ENCODE measurements around the gene TAB2. TPM values are rescaled to one million over a fixed set of nuclear protein-coding genes. Genes with fewer than 3 reads are reported as not detected.

Gene TAB2
- total RNA-seq, 1 donor from 2014 or later, result 20.5 TPM

DNA sequence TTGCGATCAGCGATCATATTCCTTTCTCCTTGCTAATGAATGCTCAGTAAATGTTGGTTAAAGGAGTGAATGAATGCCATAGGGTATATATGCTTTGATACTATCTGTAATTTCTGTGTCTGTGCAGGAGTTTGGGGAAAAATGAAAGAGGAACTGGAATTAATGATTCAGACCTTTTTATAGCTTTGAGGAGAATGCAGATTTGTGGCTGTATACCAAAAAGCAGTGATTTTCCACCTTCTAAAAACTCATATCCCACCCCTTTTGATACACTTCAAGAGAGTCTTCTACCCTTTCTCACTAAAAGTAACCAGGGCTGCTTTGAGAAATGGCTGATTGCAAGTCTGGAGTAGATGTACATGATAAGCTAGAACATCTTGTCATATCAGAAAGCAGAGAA, 56.0 kb downstream of the TAB2 start:
- no peak for FAIRE-seq

DNA sequence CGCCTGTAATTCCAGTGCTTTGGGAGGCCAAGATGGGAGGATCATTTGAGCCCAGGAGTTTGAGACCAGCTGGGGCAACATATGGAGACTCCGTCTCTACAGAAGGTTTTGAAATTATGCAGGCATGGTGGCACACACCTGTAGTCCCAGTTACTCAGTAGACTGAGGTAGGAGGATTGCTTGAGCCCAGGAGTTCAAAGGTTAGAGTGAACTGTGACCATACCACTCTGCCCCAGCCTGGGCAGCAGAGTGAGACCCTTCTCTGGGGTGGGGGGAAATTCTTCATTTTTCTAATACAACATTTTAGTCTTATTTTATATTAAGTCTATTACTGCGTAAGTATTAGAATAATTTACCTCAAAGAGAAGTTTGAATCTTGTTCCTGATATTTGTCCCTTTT, 62.5 kb downstream of the TAB2 start:
- TF ChIP-seq, protein P1, sequence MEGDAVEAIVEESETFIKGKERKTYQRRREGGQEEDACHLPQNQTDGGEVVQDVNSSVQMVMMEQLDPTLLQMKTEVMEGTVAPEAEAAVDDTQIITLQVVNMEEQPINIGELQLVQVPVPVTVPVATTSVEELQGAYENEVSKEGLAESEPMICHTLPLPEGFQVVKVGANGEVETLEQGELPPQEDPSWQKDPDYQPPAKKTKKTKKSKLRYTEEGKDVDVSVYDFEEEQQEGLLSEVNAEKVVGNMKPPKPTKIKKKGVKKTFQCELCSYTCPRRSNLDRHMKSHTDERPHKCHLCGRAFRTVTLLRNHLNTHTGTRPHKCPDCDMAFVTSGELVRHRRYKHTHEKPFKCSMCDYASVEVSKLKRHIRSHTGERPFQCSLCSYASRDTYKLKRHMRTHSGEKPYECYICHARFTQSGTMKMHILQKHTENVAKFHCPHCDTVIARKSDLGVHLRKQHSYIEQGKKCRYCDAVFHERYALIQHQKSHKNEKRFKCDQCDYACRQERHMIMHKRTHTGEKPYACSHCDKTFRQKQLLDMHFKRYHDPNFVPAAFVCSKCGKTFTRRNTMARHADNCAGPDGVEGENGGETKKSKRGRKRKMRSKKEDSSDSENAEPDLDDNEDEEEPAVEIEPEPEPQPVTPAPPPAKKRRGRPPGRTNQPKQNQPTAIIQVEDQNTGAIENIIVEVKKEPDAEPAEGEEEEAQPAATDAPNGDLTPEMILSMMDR (IDR thresholded peaks at IDR 0.05; ENCODE audit: insufficient read depth, low read length, severe bottlenecking), result no peak
- Histone ChIP-seq H3K27me3 (ENCODE audit: control insufficient read depth, insufficient read depth, low read length) (no peaks in the 10 kb centered on the region), H3K4me3 (ENCODE audit: low read depth, low read length) (no peak overlapping the region), H3K36me3 (ENCODE audit: control insufficient read depth, insufficient read depth, low read length) (peaks cover 10% of the 10 kb centered on the region)
- no peak for FAIRE-seq
- DNase-seq (ENCODE audit: low read depth), result no peak

More for the DNA sequence above, 56.0 kb downstream of the TAB2 start:
- Histone ChIP-seq H3K4me3 (ENCODE audit: low read depth, low read length) (no peak overlapping the region), H3K27me3 (ENCODE audit: control insufficient read depth, insufficient read depth, low read length) (no peaks in the 10 kb centered on the region), H3K36me3 (ENCODE audit: control insufficient read depth, insufficient read depth, low read length) (peaks cover 4% of the 10 kb centered on the region)
- TF ChIP-seq, protein P1 (IDR thresholded peaks at IDR 0.05; ENCODE audit: insufficient read depth, low read length, severe bottlenecking), result no peak
- DNase-seq (ENCODE audit: low read depth), result no peak

DNA sequence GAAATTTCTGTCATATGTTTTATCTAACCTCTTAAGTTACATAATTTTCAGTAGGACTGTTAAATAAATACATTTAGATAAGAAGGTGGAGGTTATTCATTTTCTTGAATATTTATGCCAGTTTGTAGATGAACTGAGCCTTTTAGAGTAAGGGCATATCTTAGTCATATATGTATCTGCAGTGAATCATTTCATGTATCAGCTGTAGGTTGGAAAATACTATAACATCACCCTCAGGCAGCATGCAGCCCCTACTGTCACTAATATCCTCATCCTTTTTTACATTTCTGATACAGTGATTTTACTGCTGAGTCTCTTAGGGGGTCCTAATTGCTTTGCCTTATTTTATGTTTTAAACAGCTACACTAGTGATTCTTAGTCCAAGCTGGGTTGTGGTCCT, 63.0 kb downstream of the TAB2 start:
- Histone ChIP-seq H3K36me3 (ENCODE audit: control insufficient read depth, insufficient read depth, low read length) (peaks cover 10% of the 10 kb centered on the region), H3K27me3 (ENCODE audit: control insufficient read depth, insufficient read depth, low read length) (no peaks in the 10 kb centered on the region), H3K4me3 (ENCODE audit: low read depth, low read length) (no peak overlapping the region)
- DNase-seq (ENCODE audit: low read depth) (peak; percentile 33), FAIRE-seq (no peak)
- TF ChIP-seq, protein P1 (IDR thresholded peaks at IDR 0.05; ENCODE audit: insufficient read depth, low read length, severe bottlenecking), result no peak

DNA sequence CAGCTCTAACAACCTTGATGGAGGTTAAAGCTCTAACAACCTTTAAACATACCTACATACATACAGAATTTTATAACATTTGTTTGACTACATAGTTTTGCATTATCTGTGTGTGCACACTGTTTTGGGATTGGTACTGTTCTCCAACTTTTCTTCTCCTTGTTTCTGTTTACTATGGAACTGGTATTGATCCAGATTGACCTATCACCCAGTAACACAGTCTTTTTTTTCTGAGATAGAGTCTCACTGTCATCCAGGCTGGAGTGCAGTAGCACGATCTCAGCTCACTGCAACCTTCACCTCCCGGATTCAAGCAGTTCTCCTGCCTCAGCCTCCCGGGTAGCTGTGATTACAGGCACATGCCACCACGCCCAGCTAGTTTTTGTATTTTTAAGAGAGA, 65.9 kb downstream of the TAB2 start:
- DNase-seq (ENCODE audit: low read depth), result no peak
- peaks cover 6% of the 10 kb centered on the region for H3K36me3 ChIP-seq (ENCODE audit: control insufficient read depth, insufficient read depth, low read length)
- no peak overlapping the region for H3K4me3 ChIP-seq (ENCODE audit: low read depth, low read length)
- TF ChIP-seq, protein P1 (IDR thresholded peaks at IDR 0.05; ENCODE audit: insufficient read depth, low read length, severe bottlenecking), result no peak
- FAIRE-seq, result no peak
- no peaks in the 10 kb centered on the region for H3K27me3 ChIP-seq (ENCODE audit: control insufficient read depth, insufficient read depth, low read length)

DNA sequence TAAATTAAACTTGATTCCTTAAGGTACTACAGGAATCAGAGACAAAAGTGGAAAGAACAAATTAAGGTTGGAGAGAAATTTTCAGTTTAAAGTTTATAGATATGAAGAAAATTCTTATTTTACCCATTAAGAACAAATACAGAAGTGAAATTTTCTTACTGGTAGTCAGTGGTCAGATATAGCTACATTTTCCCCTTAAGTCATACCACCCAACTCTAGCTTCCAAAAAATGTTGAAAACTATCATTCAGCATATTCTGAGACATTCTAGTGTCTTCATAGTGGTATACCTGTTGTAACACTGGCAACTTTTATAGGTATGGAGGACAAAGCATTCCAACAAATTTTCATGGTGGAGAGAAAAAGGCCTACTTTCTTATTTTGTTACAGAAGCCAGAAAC, 67.0 kb downstream of the TAB2 start:
- TF ChIP-seq, protein P1 (IDR thresholded peaks at IDR 0.05; ENCODE audit: insufficient read depth, low read length, severe bottlenecking), result no peak

DNA sequence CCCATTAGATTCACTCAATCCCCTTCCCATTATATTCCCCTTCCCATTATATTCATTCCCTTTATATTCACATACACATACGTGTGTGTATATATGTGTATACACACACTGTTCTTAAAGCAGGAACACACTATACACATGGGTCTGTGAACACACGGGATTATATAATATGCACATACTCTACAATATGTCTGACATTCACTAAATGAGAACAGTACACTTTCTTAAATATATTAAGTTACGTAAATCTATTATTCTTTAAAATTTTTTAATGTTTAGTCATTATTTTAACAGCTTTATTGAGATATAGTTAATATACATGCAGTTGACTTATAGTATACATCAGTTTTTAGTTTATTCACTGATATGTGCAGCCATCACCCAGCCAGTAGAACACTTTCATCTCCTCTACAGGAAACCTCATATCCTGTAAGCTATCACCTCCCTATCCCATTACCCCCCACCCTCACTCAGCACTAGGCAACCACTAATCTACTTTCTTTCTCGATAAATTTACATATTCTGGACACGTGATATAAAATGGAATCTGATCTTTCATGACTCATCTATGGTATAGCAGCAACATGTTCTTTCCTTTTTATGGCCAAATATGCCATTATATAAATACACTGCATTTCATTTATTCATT, 68.6 kb downstream of the TAB2 start:
- FAIRE-seq (no peak), DNase-seq (ENCODE audit: low read depth) (no peak)
- H3K36me3 ChIP-seq (ENCODE audit: control insufficient read depth, insufficient read depth, low read length), result peaks cover 2% of the 10 kb centered on the region
- H3K4me3 ChIP-seq (ENCODE audit: low read depth, low read length), result no peak overlapping the region
- TF ChIP-seq, protein P1 (IDR thresholded peaks at IDR 0.05; ENCODE audit: insufficient read depth, low read length, severe bottlenecking), result no peak
- no peaks in the 10 kb centered on the region for H3K27me3 ChIP-seq (ENCODE audit: control insufficient read depth, insufficient read depth, low read length)

More for the DNA sequence above, 67.0 kb downstream of the TAB2 start:
- Histone ChIP-seq H3K4me3 (ENCODE audit: low read depth, low read length) (no peak overlapping the region), H3K27me3 (ENCODE audit: control insufficient read depth, insufficient read depth, low read length) (no peaks in the 10 kb centered on the region), H3K36me3 (ENCODE audit: control insufficient read depth, insufficient read depth, low read length) (peaks cover 2% of the 10 kb centered on the region)
- DNase-seq (ENCODE audit: low read depth) (no peak), FAIRE-seq (no peak)

All from bronchial epithelial cell (primary cell).